Measurements from ENCODE around the gene TBC1D2B.

DNA sequence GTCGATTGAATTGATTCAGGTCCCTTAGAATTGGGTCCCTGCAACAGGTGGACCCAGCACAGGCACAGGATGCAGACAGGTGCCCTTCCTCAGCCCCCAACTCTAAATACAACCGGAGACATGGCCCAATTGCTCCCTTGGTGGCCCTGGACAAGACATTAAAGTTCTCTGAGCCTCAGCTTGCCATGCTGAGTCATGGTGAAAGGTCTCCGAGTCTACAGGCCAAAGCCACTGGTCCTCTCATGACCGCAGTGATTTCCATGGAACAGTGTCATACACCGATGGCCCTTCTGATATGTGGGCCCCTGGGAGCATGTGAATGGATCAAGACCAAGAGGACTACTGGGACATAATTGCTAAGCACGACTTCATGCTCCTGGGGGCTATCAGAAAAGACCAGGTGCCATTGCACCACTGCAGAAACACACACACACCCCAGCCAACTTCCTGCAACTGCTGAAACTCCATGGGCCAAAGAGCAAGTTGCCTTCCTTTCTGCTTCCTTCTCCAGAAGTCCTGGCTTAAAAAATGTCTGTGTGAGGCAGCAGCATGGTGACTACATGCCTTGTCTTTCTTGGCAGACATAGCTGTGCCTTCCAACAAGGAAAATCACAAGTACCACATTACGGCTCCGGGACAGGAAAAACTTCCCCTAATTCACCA lies 38.8 kb downstream of the TBC1D2B start:
- TF ChIP-seq GATA3 (IDR thresholded peaks at IDR 0.05; ENCODE audit: low read depth, low read length) (no peak), GATA2 (IDR thresholded peaks at IDR 0.05; ENCODE audit: low read depth, low read length) (no peak)
